GM12878 (cell line): ENCODE measurements around the gene SFT2D3. TPM values are rescaled to one million over a fixed set of nuclear protein-coding genes. Genes with fewer than 3 reads are reported as not detected.

Experiments
- ATAC-seq: fragments of 200-7000 bp; cut with Tn5 transposase; 3 replicates; pipeline ENCODE4 v1.9.1; 2020; ENCODE audit warnings: mild to moderate bottlenecking, moderate library complexity
- BruUV-seq: library from RNA; stranded (reverse); fragments of 400-500 nt; replicated peaks from 2 replicates; lab custom pipeline; 2021; lab: Mats Ljungman, UMichigan
- CTCF ChIA-PET: fragments of 300-600 bp; sonication (Branson Sonifier 250); formaldehyde crosslinking; extraction: SDS; loops from one replicate; lab custom pipeline; 2021; ENCODE audit warnings: inconsistent platforms; lab: Yijun Ruan, JAX
- POLR2A ChIA-PET: fragments of 350-600 bp; formaldehyde crosslinking; extraction: SDS; loops from one replicate; lab custom pipeline; 2021; ENCODE audit warnings: inconsistent platforms; lab: Charles Lee
- RAD21 ChIA-PET: fragments of 300-600 bp; sonication (Branson Sonifier 250); formaldehyde crosslinking; loops from one replicate; lab custom pipeline; 2023; ENCODE audit warnings: antibody characterized with exemption; ENCODE audit not compliant: unreplicated experiment; lab: Charles Lee
- SMC1A ChIA-PET: fragments of 300-600 bp; sonication (Branson Sonifier 250); formaldehyde crosslinking; loops from one replicate; lab custom pipeline; 2023; ENCODE audit not compliant: unreplicated experiment, uncharacterized antibody; lab: Charles Lee
- DNase-seq: peaks from one replicate; pipeline ENCODE4 v3.0.0-alpha.2; 2011; ENCODE audit warnings: low read depth, low spot score
- FAIRE-seq: peaks from 3 replicates; lab custom pipeline; 2011; peaks lifted over from hg19 to GRCh38; lab: Jason Lieb, UNC
- H2AFZ ChIP-seq: 2 replicates; pipeline ENCODE4 v1.6.0; 2011; ENCODE audit warnings: low read depth, low read length, control low read depth; ENCODE audit not compliant: control insufficient read depth
- H3K27ac ChIP-seq: 2 replicates; pipeline ENCODE4 v1.5.1; 2011; ENCODE audit warnings: control low read depth; ENCODE audit not compliant: control insufficient read depth, insufficient read depth
- H3K27me3 ChIP-seq, 2 experiments: replicated peaks in 1 of 2; 2 replicates each; pipeline versions ENCODE4 v1.6.0 to v1.6.1; 2011; ENCODE audit warnings: low read length in 1 of 2; ENCODE audit not compliant: control insufficient read depth in 2 of 2, insufficient read depth in 2 of 2
- H3K36me3 ChIP-seq, 2 experiments: 2 replicates each; pipeline ENCODE4 v1.5.1; 2011; ENCODE audit warnings: low read length in 1 of 2; ENCODE audit not compliant: control insufficient read depth in 2 of 2, insufficient read depth in 2 of 2
- H3K4me1 ChIP-seq: 2 replicates; pipeline ENCODE4 v1.6.1; 2011; ENCODE audit warnings: mild to moderate bottlenecking, low read length, moderate library complexity, mixed read lengths; ENCODE audit not compliant: control insufficient read depth, insufficient read depth
- H3K4me2 ChIP-seq: 2 replicates; pipeline ENCODE4 v1.6.0; 2011; ENCODE audit warnings: control low read depth; ENCODE audit not compliant: control insufficient read depth, insufficient read depth
- H3K4me3 ChIP-seq: fragments of 200-600 bp; sonication (generic); 2 replicates; pipeline ENCODE4 v1.5.1; 2016
- H3K79me2 ChIP-seq: 2 replicates; pipeline ENCODE4 v1.6.0; 2011; ENCODE audit warnings: low read length; ENCODE audit not compliant: control insufficient read depth, insufficient read depth
- H3K9ac ChIP-seq: 2 replicates; pipeline ENCODE4 v1.8.0; 2011; ENCODE audit warnings: low read length, control low read depth, mixed read lengths; ENCODE audit not compliant: control insufficient read depth, insufficient read depth
- H3K9me3 ChIP-seq: replicated peaks from 3 replicates; pipeline ENCODE4 v1.5.1; 2011; ENCODE audit warnings: mild to moderate bottlenecking, low read length; ENCODE audit not compliant: control insufficient read depth, insufficient read depth
- H4K20me1 ChIP-seq: 2 replicates; pipeline ENCODE4 v1.6.0; 2011; ENCODE audit not compliant: control insufficient read depth, insufficient read depth
- CHD1 ChIP-seq: IDR thresholded peaks from 2 replicates; pipeline ENCODE4 v1.6.1; 2012; ENCODE audit warnings: low read depth, low read length, improper control_type of control experiment
- CHD2 ChIP-seq: IDR thresholded peaks from 2 replicates; pipeline ENCODE4 v1.6.1; 2011; ENCODE audit warnings: low read depth, low read length, improper control_type of control experiment, borderline replicate concordance
- CHD4 ChIP-seq: fragments of 200-600 bp; sonication (generic); IDR thresholded peaks from 2 replicates; pipeline ENCODE4 v1.6.1; 2016; ENCODE audit warnings: mild to moderate bottlenecking
- EZH2 ChIP-seq: IDR thresholded peaks from 2 replicates; pipeline ENCODE4 v1.6.1; 2012; ENCODE audit warnings: low read depth, mild to moderate bottlenecking, control low read depth, inconsistent platforms, low read length, borderline replicate concordance; ENCODE audit not compliant: control insufficient read depth
- FOXK2 ChIP-seq: fragments of 450-650 bp; IDR thresholded peaks from 2 replicates; pipeline ENCODE4 v1.6.1; 2017; ENCODE audit warnings: mild to moderate bottlenecking, moderate library complexity
- HDGF ChIP-seq: fragments of 450-650 bp; IDR thresholded peaks from 2 replicates; pipeline ENCODE4 v1.6.1; 2016; ENCODE audit warnings: antibody characterized with exemption
- MTA2 ChIP-seq: fragments of 450-650 bp; IDR thresholded peaks from 2 replicates; pipeline ENCODE4 v1.6.1; 2016; ENCODE audit warnings: low read depth, mild to moderate bottlenecking, moderate library complexity
- NFYA ChIP-seq: IDR thresholded peaks from 2 replicates; pipeline ENCODE4 v1.6.1; 2011; ENCODE audit warnings: low read depth, mild to moderate bottlenecking, low read length, improper control_type of control experiment, borderline replicate concordance
- NFYB ChIP-seq: IDR thresholded peaks from 2 replicates; pipeline ENCODE4 v1.6.1; 2011; ENCODE audit warnings: low read depth, mild to moderate bottlenecking, low read length, improper control_type of control experiment, moderate library complexity; ENCODE audit not compliant: insufficient read depth
- NR2C2 ChIP-seq: IDR thresholded peaks from 2 replicates; pipeline ENCODE4 v1.6.1; 2011; ENCODE audit warnings: borderline replicate concordance, low read depth; ENCODE audit not compliant: control insufficient read depth, insufficient read length
- RCOR1 ChIP-seq: conservative IDR thresholded peaks from 2 replicates; pipeline ENCODE4 v1.6.1; 2012; ENCODE audit warnings: low read depth, low read length, improper control_type of control experiment
- SIX5 ChIP-seq: IDR thresholded peaks from 2 replicates; pipeline ENCODE4 v1.6.1; 2011; ENCODE audit warnings: mild to moderate bottlenecking, low read depth, low read length, moderate library complexity; ENCODE audit not compliant: severe bottlenecking
- WRNIP1 ChIP-seq: IDR thresholded peaks from 2 replicates; pipeline ENCODE4 v1.6.1; 2011; ENCODE audit warnings: low read depth, low read length, improper control_type of control experiment, borderline replicate concordance
- ZBED1 ChIP-seq: IDR thresholded peaks from 2 replicates; pipeline ENCODE4 v1.6.1; 2016; ENCODE audit warnings: borderline replicate concordance
- WGBS: methylation state at CpG from one replicate; pipeline ENCODE4 v1.1.6; 2016; ENCODE audit warnings: low lambda C conversion rate; ENCODE audit not compliant: insufficient replicate concordance, insufficient coverage; ENCODE audit errors: missing lambda C conversion rate; 5-methylcytosine and 5-hydroxymethylcytosine counted together
- in situ Hi-C: fragments of 300-500 bp; cut with MboI; formaldehyde crosslinking; loops from 9 replicates; pipeline ENCODE4 v1.14.3; 2018; ENCODE audit warnings: mixed read lengths
- intact Hi-C: fragments of 100-400 bp; cut with micrococcal nuclease; formaldehyde crosslinking; loops from one replicate; pipeline ENCODE4 v1.14.2; 2022; ENCODE audit not compliant: unreplicated experiment
- polyA plus RNA-seq, 11 experiments: library from polyadenylated mRNA; depleted of rRNA in 4 of 11; unstranded in 6 of 11; stranded (reverse) in 5 of 11; fragments of >200 nt; fragmentation: Nextera tagmentation in 4 of 11; fragmentation: Illumina TruSeq in 1 of 11; extraction: Ambion mirVana in 4 of 11; extraction: Trizol in 1 of 11; gene quantifications; 1 replicate in 1 of 11; 2 replicates in 10 of 11; pipeline versions ENCODE4 v1.2.1 to v1.2.3, GENCODE V29; 2011 to 2016; ENCODE audit warnings: inconsistent platforms in 2 of 11, missing spikeins in 2 of 11, low read depth in 1 of 11
- total RNA-seq, 4 experiments: library from RNA; depleted of rRNA in 3 of 4; stranded (reverse); fragments of >200 nt in 3 of 4; fragmentation: Illumina TruSeq in 1 of 4; extraction: Trizol in 1 of 4; gene quantifications; 2 replicates each; pipeline versions ENCODE4 v1.2.1 to v1.2.3, GENCODE V29; 2013 to 2021
- TF ChIP-seq, protein P1 (sequence below): fragments of 450-650 bp; IDR thresholded peaks from 2 replicates; pipeline ENCODE4 v1.6.1; 2014; ENCODE audit warnings: mild to moderate bottlenecking
- TF ChIP-seq, protein P2 (sequence below): IDR thresholded peaks from 2 replicates; pipeline ENCODE4 v1.6.1; 2012; ENCODE audit warnings: low read length, inconsistent platforms
- TF ChIP-seq, protein P3 (sequence below): fragments of 450-650 bp; IDR thresholded peaks from 2 replicates; pipeline ENCODE4 v1.6.1; 2017; ENCODE audit warnings: mild to moderate bottlenecking, moderate library complexity

The SFT2D3 gene
- total and polyA plus RNA-seq, 10 of the 15 experiments (the other 5 are each of a cell fraction or from before 2014, with no cell fraction given): 4.2 to 8.4 (median 6.6) TPM; not detected in 4

DNA sequence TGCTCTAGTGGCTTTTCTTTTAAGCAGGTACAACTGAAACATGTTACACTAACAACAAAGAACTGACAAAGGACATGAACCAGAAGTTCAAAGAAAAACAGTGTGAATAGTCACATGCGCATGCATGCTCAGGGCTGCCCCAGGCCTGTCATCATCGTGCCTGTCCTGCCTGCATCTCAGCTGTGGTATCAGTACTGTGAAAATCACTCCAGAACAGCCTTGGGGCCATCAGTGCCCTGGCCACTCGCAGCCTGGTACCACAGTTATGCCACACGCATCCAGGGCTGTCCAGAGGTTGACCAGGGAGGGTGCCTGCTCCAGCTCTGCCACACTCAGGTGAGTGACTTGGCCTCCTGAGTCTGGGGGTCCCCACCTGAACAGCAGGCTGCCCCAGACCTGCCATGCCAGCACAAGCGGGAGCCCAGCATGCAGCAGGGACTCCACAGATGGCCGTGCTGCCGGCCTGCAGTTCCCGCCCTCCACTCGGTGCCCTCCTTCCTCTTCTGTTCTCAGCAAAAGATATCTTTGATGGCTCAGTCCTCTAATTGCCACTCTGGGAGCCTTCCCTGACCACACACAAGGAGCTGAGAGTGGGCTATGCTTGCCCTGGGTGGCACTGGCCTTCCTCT lies 38.2 kb upstream of the SFT2D3 start:
- RAD21 ChIA-PET: interaction anchor here (0.6 kb wide), 1 partner anchor 146 kb away, joined by 3 read pairs; no protein-coding TSS in a partner anchor
- H3K4me1 ChIP-seq: no peaks in the 10 kb centered on the region
- intact Hi-C loops (no loop called here), in situ Hi-C loops (no loop called here)
- POLR2A ChIA-PET: no interaction called here
- H3K9me3 ChIP-seq: no peaks in the 10 kb centered on the region
- ATAC-seq (no peak), FAIRE-seq (no peak), DNase-seq (no peak)
- H3K4me2 ChIP-seq: no peak overlapping the region
- CTCF ChIA-PET: interaction anchor here (0.5 kb wide), 1 partner anchor 196 kb away, joined by 5 read pairs; no protein-coding TSS in a partner anchor
- H3K27ac ChIP-seq: no peak overlapping the region
- WGBS: 63% methylated on average over 8 of the region's 9 CpGs
- no peaks in the 10 kb centered on the region for H4K20me1 ChIP-seq
- SMC1A ChIA-PET: no interaction called here
- no TSS peak for BruUV-seq
- no peaks in the 10 kb centered on the region for H3K79me2 ChIP-seq
- no peak overlapping the region for H3K9ac ChIP-seq
- H3K4me3 ChIP-seq: no peak overlapping the region
- no peaks in the 10 kb centered on the region for H3K36me3 ChIP-seq
- peaks cover 7 to 8% of the 10 kb centered on the region in 2 experiments for H3K27me3 ChIP-seq
- no peak overlapping the region for H2AFZ ChIP-seq
- no peak for TF ChIP-seq CHD1
- TF ChIP-seq ZBED1: no peak
- no peak for TF ChIP-seq HDGF
- TF ChIP-seq FOXK2: no peak
- TF ChIP-seq NFYA: no peak
- TF ChIP-seq WRNIP1: no peak
- TF ChIP-seq CHD4: no peak
- no peak for TF ChIP-seq MTA2
- no peak for TF ChIP-seq NR2C2
- no peak for TF ChIP-seq SIX5
- no peak for TF ChIP-seq EZH2
- TF ChIP-seq, protein P1, sequence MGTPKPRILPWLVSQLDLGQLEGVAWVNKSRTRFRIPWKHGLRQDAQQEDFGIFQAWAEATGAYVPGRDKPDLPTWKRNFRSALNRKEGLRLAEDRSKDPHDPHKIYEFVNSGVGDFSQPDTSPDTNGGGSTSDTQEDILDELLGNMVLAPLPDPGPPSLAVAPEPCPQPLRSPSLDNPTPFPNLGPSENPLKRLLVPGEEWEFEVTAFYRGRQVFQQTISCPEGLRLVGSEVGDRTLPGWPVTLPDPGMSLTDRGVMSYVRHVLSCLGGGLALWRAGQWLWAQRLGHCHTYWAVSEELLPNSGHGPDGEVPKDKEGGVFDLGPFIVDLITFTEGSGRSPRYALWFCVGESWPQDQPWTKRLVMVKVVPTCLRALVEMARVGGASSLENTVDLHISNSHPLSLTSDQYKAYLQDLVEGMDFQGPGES: no peak
- no peak for TF ChIP-seq NFYB
- TF ChIP-seq RCOR1: no peak
- TF ChIP-seq, protein P2, sequence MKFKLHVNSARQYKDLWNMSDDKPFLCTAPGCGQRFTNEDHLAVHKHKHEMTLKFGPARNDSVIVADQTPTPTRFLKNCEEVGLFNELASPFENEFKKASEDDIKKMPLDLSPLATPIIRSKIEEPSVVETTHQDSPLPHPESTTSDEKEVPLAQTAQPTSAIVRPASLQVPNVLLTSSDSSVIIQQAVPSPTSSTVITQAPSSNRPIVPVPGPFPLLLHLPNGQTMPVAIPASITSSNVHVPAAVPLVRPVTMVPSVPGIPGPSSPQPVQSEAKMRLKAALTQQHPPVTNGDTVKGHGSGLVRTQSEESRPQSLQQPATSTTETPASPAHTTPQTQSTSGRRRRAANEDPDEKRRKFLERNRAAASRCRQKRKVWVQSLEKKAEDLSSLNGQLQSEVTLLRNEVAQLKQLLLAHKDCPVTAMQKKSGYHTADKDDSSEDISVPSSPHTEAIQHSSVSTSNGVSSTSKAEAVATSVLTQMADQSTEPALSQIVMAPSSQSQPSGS: no peak
- TF ChIP-seq, protein P3, sequence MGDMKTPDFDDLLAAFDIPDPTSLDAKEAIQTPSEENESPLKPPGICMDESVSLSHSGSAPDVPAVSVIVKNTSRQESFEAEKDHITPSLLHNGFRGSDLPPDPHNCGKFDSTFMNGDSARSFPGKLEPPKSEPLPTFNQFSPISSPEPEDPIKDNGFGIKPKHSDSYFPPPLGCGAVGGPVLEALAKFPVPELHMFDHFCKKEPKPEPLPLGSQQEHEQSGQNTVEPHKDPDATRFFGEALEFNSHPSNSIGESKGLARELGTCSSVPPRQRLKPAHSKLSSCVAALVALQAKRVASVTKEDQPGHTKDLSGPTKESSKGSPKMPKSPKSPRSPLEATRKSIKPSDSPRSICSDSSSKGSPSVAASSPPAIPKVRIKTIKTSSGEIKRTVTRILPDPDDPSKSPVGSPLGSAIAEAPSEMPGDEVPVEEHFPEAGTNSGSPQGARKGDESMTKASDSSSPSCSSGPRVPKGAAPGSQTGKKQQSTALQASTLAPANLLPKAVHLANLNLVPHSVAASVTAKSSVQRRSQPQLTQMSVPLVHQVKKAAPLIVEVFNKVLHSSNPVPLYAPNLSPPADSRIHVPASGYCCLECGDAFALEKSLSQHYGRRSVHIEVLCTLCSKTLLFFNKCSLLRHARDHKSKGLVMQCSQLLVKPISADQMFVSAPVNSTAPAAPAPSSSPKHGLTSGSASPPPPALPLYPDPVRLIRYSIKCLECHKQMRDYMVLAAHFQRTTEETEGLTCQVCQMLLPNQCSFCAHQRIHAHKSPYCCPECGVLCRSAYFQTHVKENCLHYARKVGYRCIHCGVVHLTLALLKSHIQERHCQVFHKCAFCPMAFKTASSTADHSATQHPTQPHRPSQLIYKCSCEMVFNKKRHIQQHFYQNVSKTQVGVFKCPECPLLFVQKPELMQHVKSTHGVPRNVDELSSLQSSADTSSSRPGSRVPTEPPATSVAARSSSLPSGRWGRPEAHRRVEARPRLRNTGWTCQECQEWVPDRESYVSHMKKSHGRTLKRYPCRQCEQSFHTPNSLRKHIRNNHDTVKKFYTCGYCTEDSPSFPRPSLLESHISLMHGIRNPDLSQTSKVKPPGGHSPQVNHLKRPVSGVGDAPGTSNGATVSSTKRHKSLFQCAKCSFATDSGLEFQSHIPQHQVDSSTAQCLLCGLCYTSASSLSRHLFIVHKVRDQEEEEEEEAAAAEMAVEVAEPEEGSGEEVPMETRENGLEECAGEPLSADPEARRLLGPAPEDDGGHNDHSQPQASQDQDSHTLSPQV: no peak
- no peak for TF ChIP-seq CHD2
